Transverse colon (tissue), 4 donors: Measurements from ENCODE around the gene MKNK1.

ENCODE experiments used
- EP300 ChIP-seq: sonication (generic); formaldehyde crosslinking; IDR thresholded peaks from one replicate; pipeline ENCODE4 v1.6.1; 2017; ENCODE audit warnings: antibody characterized with exemption, low read depth
- POLR2A ChIP-seq: fragments of 450-650 bp; IDR thresholded peaks from one replicate; pipeline ENCODE4 v1.6.1; 2016; ENCODE audit warnings: antibody characterized with exemption, mild to moderate bottlenecking, moderate library complexity
- POLR2AphosphoS5 ChIP-seq, 3 donors: sonication (generic); formaldehyde crosslinking; IDR thresholded peaks; one replicate each; pipeline ENCODE4 v1.6.1; 2016; ENCODE audit warnings: antibody characterized with exemption in 3 of 3
- TF ChIP-seq, protein P1 (sequence below), 5 experiments: fragments of 200-600 bp in 3 of 5; fragments of 450-650 bp in 2 of 5; sonication (generic) in 3 of 5; IDR thresholded peaks; 1 replicate in 2 of 5; 2 replicates in 3 of 5; pipeline ENCODE4 v1.5.1; 2016 to 2017; ENCODE audit warnings: antibody characterized with exemption in 5 of 5, inconsistent platforms in 3 of 5, mild to moderate bottlenecking in 2 of 5, moderate library complexity in 1 of 5

DNA sequence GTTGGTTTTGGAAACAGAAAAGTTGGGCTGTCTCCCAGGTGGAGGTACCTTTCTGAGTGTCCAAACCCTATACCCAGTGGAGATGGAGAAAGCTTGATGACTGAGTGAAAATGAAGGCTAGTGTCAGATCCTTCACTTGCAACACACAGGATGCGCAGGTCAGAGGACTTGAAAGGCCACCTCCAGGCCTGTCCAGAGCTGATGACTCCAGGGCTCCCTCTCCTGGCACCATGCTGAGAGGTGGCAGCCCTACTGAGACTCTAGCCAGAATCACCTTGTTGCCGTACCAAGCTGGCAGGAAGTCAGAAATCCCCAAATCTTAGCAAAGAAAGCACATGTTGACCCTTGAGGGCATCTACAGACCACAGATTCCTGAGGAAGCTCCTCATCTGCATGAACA lies 69.0 kb downstream of the MKNK1 start:
- TF ChIP-seq, protein P1, sequence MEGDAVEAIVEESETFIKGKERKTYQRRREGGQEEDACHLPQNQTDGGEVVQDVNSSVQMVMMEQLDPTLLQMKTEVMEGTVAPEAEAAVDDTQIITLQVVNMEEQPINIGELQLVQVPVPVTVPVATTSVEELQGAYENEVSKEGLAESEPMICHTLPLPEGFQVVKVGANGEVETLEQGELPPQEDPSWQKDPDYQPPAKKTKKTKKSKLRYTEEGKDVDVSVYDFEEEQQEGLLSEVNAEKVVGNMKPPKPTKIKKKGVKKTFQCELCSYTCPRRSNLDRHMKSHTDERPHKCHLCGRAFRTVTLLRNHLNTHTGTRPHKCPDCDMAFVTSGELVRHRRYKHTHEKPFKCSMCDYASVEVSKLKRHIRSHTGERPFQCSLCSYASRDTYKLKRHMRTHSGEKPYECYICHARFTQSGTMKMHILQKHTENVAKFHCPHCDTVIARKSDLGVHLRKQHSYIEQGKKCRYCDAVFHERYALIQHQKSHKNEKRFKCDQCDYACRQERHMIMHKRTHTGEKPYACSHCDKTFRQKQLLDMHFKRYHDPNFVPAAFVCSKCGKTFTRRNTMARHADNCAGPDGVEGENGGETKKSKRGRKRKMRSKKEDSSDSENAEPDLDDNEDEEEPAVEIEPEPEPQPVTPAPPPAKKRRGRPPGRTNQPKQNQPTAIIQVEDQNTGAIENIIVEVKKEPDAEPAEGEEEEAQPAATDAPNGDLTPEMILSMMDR (IDR thresholded peaks at IDR 0.05) = peak in 4 of 5 experiments; percentile 18 to 35 (median 27)
- TF ChIP-seq POLR2A (no peak), EP300 (no peak), POLR2AphosphoS5 (IDR thresholded peaks at IDR 0.05) (no peak)
